ENCODE results near the gene LIN37.

LIN37 gene

DNA sequence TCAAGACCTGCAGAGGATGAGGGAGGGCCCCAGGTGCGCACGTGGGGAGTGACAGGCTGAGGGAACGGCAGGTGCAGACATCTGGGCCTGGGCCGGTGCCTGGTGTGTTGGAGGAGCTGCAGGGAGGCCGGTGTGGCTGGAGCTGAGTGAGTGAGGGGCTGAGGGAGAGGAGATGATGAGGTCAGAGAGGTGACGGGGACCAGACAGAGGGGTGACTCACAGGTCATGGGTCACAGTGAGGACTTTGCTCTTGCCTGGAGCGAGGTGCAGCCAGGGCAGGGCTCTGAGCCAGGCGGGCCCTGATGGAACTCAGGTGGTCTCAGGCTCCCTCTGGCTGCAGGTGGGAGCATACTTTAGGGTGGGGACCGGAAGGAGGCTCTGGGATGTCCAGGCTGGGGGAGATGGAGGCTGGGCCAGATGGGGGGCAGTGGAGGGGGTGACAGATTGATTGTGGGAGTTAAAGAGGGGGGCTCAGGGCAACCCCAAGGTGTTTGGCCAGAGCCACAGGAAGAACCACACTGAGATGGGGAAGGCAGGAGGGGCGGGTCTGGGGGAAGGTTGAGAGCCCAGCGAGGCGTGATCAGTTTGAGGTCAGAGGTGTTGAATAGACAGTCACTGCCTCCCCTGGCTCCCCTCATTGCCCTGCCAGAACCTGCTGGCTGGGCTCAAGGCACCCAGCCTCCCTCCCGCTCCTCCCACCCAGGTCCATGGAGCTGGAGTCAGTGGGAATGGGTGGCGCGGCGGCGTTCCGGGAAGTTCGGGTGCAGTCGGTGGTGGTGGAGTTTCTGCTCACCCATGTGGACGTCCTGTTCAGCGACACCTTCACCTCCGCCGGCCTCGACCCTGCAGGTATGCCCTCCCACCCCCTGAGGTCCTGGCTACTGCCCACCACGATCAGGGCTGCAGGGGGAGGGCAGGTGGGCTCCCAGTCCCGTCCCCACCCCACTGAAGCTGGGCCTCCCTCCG lies 35.4 kb downstream of the LIN37 start:
- no peak overlapping the region for H3K4me3 ChIP-seq (ENCODE audit: insufficient read depth, low read length, poor library complexity, severe bottlenecking)
- H3K9me3 ChIP-seq (ENCODE audit: insufficient read depth, low read length): no peaks in the 10 kb centered on the region
- H3K36me3 ChIP-seq (ENCODE audit: low read length): no peaks in the 10 kb centered on the region
- H3K27ac ChIP-seq (ENCODE audit: low read depth, low read length): no peak overlapping the region
- no peaks in the 10 kb centered on the region for H3K79me2 ChIP-seq (ENCODE audit: insufficient read depth, low read length)
- no peak overlapping the region for H3K9ac ChIP-seq (ENCODE audit: low read length)
- H3K4me2 ChIP-seq (ENCODE audit: low read depth, low read length, poor library complexity, severe bottlenecking): no peak overlapping the region
- H3K27me3 ChIP-seq (ENCODE audit: low read length): no peaks in the 10 kb centered on the region
- no peaks in the 10 kb centered on the region for H4K20me1 ChIP-seq (ENCODE audit: low read depth, low read length)
- H3K9me2 ChIP-seq (replicated peaks; ENCODE audit: insufficient read depth, low read length): no peaks in the 10 kb centered on the region
- TF ChIP-seq, protein P1, sequence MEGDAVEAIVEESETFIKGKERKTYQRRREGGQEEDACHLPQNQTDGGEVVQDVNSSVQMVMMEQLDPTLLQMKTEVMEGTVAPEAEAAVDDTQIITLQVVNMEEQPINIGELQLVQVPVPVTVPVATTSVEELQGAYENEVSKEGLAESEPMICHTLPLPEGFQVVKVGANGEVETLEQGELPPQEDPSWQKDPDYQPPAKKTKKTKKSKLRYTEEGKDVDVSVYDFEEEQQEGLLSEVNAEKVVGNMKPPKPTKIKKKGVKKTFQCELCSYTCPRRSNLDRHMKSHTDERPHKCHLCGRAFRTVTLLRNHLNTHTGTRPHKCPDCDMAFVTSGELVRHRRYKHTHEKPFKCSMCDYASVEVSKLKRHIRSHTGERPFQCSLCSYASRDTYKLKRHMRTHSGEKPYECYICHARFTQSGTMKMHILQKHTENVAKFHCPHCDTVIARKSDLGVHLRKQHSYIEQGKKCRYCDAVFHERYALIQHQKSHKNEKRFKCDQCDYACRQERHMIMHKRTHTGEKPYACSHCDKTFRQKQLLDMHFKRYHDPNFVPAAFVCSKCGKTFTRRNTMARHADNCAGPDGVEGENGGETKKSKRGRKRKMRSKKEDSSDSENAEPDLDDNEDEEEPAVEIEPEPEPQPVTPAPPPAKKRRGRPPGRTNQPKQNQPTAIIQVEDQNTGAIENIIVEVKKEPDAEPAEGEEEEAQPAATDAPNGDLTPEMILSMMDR (IDR thresholded peaks at IDR 0.05; ENCODE audit: insufficient read depth, low read length, poor library complexity, severe bottlenecking): no peak
- no peak for TF ChIP-seq EZH2phosphoT487 (conservative IDR thresholded peaks at IDR 0.05; ENCODE audit: low read length)
- no peak overlapping the region for H2AFZ ChIP-seq (ENCODE audit: low read depth, low read length, severe bottlenecking)
- no peaks in the 10 kb centered on the region for H3F3A ChIP-seq (ENCODE audit: insufficient read depth)

DNA sequence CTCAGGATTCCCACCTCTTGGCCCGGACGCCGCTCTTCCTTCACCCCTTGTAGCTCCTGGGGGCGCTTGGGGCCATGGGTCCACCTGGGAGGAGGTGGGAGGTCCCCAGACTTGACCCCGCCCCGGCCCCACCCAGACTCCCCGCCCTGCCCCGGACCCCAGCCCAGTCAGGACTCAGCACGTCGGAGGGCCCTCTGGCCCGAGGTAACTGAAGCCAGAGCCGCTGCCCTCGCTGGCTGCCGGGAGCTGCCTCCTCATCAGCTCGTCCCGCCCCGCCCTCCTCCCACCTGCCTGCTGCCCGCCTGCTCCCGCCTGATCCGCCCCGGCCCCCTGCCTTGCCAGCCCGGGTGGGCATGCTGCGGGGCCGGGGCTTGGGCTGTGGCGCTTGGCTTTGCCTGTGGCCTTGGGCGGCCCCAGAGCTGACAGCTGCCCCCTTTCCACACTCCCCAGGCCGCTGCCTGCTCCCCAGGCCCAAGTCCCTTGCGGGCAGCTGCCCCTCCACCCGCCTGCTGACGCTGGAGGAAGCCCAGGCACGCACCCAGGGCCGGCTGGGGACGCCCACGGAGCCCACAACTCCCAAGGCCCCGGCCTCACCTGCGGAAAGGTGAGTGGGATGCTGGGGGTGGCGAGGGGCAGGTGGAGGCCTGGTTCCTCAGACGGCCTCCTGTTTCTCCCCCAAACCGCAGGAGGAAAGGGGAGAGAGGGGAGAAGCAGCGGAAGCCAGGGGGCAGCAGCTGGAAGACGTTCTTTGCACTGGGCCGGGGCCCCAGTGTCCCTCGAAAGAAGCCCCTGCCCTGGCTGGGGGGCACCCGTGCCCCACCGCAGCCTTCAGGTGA lies 36.3 kb downstream of the LIN37 start:
- H4K20me1 ChIP-seq (ENCODE audit: low read depth, low read length): no peaks in the 10 kb centered on the region
- H3K9me2 ChIP-seq (replicated peaks; ENCODE audit: insufficient read depth, low read length): no peaks in the 10 kb centered on the region
- TF ChIP-seq, protein P1 (IDR thresholded peaks at IDR 0.05; ENCODE audit: insufficient read depth, low read length, poor library complexity, severe bottlenecking): no peak
- TF ChIP-seq EZH2phosphoT487 (conservative IDR thresholded peaks at IDR 0.05; ENCODE audit: low read length): no peak
- no peaks in the 10 kb centered on the region for H3K36me3 ChIP-seq (ENCODE audit: low read length)
- H3F3A ChIP-seq (ENCODE audit: insufficient read depth): no peaks in the 10 kb centered on the region
- H2AFZ ChIP-seq (ENCODE audit: low read depth, low read length, severe bottlenecking): no peak overlapping the region
- no peak overlapping the region for H3K4me3 ChIP-seq (ENCODE audit: insufficient read depth, low read length, poor library complexity, severe bottlenecking)
- no peaks in the 10 kb centered on the region for H3K79me2 ChIP-seq (ENCODE audit: insufficient read depth, low read length)
- no peak overlapping the region for H3K27ac ChIP-seq (ENCODE audit: low read depth, low read length)
- no peak overlapping the region for H3K4me2 ChIP-seq (ENCODE audit: low read depth, low read length, poor library complexity, severe bottlenecking)
- no peaks in the 10 kb centered on the region for H3K9me3 ChIP-seq (ENCODE audit: insufficient read depth, low read length)
- H3K9ac ChIP-seq (ENCODE audit: low read length): no peak overlapping the region
- no peaks in the 10 kb centered on the region for H3K27me3 ChIP-seq (ENCODE audit: low read length)

DNA sequence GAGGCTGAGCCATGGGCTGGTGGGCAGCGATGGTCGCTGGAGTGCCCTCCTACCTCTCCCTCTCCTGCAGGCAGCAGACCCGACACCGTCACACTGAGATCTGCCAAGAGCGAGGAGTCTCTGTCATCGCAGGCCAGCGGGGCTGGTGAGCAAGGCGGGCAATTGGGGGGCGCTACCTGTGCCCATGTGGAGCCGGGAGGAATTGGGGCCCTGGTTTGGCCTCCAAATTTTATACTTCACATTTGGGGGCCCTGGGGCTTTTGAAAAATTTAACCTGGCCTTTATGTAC lies 36.9 kb downstream of the LIN37 start:
- H4K20me1 ChIP-seq (ENCODE audit: low read depth, low read length): no peaks in the 10 kb centered on the region
- H3K79me2 ChIP-seq (ENCODE audit: insufficient read depth, low read length): no peaks in the 10 kb centered on the region
- TF ChIP-seq, protein P1 (IDR thresholded peaks at IDR 0.05; ENCODE audit: insufficient read depth, low read length, poor library complexity, severe bottlenecking): no peak
- no peak for TF ChIP-seq EZH2phosphoT487 (conservative IDR thresholded peaks at IDR 0.05; ENCODE audit: low read length)
- H3K4me3 ChIP-seq (ENCODE audit: insufficient read depth, low read length, poor library complexity, severe bottlenecking): no peak overlapping the region
- H3K4me2 ChIP-seq (ENCODE audit: low read depth, low read length, poor library complexity, severe bottlenecking): no peak overlapping the region
- no peaks in the 10 kb centered on the region for H3K9me3 ChIP-seq (ENCODE audit: insufficient read depth, low read length)
- no peak overlapping the region for H2AFZ ChIP-seq (ENCODE audit: low read depth, low read length, severe bottlenecking)
- H3K27ac ChIP-seq (ENCODE audit: low read depth, low read length): no peak overlapping the region
- H3K36me3 ChIP-seq (ENCODE audit: low read length): no peaks in the 10 kb centered on the region
- H3K9me2 ChIP-seq (replicated peaks; ENCODE audit: insufficient read depth, low read length): no peaks in the 10 kb centered on the region
- no peaks in the 10 kb centered on the region for H3F3A ChIP-seq (ENCODE audit: insufficient read depth)
- no peaks in the 10 kb centered on the region for H3K27me3 ChIP-seq (ENCODE audit: low read length)
- no peak overlapping the region for H3K9ac ChIP-seq (ENCODE audit: low read length)
